Occipital lobe (tissue), 2 donors: ENCODE data around the gene EGFL6. TPM values are rescaled to one million over a fixed set of nuclear protein-coding genes. Genes with fewer than 3 reads are reported as not detected.
"Not testable (repeated sequence)": the region's sequence is repeated elsewhere in the genome, so short reads cannot be mapped to it uniquely, and the experiment has no call there.

Experiments
- DNase-seq: peaks from one replicate; lab custom pipeline; 2025; lab: John Stamatoyannopoulos, UW
- total RNA-seq: library from RNA; depleted of rRNA; stranded (reverse); fragments of >200 nt; gene quantifications from one replicate; pipeline ENCODE4 v1.2.3, GENCODE V29; 2014

Gene EGFL6
- total RNA-seq, 1 donor from 2014 or later = 0.31 TPM

DNA sequence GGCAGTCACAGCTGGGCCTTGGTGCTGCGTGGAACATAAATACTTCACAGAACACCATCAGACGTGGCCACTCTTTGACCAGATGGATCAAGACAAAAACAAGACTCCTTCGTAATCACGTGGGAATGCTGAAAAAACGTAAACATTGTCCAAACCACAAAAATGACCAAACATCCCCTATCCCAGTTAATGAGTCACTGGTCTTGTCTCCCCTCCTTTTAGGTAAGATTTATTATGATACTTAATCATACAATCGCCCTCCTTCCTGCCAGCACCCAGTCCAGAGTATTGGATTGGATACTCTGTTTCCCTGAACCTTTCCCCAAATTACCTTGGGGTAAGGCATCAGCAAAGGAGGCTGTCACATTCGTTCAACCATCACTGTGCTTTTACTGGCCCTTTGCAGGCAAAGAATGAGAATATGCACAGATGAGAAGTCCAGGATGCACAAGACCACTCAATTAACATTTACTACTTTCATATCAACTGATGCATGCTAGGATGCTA lies 82.9 kb downstream of the EGFL6 start:
- no peak for DNase-seq

DNA sequence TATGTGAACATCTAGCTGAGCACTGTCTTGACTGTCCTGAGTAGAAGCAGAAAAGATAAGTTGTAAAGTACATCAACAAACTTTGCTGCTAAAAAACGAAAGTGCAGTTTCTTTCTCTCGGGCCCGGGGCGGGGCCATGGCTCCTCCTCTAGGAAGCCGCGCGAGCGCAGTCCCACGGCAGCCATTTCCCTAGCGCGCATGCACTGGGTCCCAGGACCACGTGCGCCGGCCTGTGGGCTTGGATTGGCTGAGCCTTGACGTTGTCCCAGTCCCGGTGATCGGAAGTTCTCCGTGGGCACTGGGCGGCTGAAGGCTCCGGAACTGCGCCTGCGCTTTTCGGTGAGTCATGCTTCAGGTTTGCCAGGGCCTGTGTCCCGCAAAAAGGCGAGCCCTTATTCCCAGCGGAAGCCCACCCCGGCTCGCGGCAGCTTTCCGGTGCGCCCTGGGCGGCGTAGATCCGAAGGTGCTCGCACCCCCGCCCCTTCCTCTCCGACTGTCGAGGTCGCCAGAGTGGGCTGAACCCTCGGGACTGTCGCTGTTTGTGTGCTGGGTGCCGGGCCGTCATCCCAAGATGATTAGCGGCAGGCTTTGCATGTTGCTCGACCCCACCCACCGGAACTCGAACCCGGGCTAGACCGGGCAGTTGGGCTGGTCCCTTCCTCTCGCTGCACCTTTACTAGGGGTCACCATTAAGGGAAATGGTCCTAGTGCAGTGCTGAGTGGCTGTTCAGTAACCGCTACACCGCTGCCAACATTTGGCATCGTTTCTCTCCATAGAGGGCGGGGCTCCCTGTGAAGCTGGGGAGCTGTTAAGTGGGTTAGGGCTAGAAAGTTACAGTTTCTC lies 83.7 kb downstream of the EGFL6 start, which contains the start of gene TCEANC:
TSS of gene TCEANC (plus strand) at position 292 of the 844 bp plus-strand sequence. CDS start 9,368 bp downstream, outside the sequence.
- peak; percentile 85 for DNase-seq

DNA sequence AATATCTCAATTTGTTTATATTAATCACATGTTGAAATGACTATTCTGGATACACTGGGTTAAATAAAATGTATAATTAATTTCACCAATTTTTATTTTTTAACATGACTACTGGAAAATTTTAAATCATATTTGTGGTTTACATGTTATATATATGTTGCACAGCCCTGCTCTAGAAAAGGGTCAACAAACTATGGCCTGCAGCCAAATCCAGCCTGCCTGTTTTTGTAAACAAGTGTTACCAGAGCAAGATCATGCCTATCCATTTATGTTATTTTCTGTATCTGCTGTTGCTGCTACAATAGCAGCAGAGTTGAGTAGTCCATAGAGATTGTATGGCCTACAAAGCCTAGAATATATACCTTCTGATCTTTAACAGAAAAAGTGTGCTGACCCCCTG lies 84.7 kb downstream of the EGFL6 start:
- DNase-seq = no peak

DNA sequence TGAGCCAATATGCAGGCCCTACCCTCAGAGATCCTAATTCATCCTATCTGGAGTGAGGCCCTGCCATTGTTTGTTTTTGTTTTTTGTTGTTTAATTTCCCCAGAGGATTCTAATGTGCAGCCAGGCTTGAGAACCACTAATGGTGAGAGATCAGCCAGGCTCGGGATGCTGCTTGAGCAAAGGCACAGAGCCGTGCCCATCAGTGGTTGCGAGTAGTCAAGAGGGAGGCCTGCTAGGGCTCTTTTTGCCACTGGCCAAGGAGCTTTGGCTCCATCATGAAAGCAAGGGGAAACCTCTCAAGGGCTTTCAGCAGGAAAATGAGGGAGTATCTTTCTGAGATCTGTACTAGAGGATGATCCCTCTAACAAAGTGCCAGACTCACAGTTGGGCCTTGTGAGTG lies 86.3 kb downstream of the EGFL6 start:
- DNase-seq = no peak

DNA sequence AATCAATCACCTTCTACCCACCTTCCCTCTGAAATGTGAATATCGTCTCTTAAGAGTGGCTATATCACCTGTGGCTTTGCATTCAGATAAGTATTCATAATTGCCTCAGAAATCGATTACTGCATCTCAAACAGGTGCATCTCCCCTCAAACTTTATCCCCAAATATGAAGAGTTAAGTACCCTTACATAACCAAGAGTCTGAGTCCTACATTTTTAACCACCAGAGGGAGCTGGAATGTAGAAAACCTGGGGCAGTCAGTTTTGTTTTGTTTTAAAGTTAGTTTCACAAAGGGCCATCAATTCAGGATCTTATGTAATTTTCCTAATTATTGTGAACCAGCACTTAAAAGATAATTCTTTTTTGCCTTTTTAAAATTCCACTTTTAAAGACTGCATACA lies 89.2 kb downstream of the EGFL6 start:
- no peak for DNase-seq

DNA sequence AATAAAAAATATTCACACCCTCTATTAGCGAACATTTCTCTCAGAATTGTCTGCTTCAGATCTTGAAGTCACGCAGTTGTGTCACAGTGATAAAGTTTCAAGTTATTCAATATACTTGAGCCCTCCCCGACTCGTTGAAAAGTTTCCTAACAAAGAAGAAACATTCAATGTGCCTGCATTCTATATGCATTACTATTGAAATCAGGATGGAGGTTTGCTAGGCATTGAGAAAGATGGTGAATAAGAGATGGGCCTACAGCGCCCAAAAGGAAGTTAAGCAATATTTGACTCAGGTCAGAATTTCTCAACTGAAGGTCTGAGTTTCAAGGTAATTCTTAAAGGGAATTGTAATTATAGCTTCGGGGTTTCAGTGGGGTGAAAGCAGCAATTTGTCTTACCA lies 89.7 kb downstream of the EGFL6 start:
- no peak for DNase-seq

DNA sequence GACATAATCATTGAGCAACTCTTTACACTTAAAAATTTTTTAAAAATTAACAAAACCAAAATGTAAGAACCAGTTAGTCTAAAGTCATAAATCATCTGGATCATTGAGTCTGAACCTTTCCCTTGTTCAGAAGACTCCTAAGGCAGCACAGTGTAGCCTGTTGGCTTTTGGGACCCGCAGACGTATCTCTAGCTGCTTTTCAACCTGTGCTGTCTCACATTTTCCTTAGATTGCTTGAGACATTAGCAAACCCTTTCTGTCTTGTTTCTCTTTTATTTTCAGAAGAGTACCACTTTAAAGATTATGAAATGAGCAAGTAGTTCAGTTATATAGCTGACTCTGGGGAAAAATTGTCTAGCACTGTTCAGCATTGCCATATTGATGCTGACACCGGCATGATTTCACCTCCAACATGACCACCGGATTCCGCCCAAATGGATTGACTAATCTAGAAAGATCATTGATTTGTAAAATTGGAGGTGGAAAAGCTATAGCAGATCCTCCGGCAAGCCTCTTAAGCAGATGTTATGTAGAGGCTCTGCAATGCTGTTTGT lies 92.4 kb downstream of the EGFL6 start:
- DNase-seq = no peak

DNA sequence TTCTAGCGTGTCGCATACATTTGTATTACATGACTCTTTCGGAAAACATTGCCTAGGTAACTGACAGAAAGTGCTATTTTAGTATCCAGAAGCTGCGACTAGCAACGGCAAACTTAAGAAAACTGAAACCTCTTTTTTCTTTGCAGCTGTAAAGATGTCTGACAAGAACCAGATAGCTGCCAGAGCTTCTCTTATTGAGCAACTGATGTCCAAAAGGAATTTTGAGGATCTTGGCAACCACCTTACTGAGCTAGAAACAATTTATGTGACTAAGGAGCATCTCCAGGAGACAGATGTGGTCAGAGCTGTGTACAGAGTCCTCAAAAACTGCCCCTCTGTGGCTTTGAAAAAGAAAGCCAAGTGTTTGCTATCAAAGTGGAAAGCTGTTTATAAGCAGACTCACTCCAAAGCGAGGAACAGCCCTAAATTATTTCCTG lies 93.0 kb downstream of the EGFL6 start:
- no peak for DNase-seq

DNA sequence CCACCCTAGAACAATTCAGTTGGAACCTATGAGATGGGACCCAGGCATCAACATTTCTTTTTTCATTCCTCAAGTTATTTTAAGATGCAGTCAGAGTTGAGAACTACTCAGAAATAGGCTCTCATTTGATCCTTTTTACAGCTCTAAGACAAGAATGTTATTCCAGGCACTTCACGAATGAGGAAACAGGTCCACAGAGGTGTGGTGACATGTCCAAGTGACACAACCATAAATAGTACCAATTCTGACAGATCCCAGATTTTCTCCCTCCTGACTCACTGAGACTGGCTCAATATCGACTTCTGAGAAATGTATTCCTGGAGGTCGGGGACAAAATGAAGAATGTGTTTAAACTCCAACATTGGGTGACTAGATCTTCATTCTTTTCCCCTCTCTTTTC lies 94.6 kb downstream of the EGFL6 start:
- DNase-seq = no peak

DNA sequence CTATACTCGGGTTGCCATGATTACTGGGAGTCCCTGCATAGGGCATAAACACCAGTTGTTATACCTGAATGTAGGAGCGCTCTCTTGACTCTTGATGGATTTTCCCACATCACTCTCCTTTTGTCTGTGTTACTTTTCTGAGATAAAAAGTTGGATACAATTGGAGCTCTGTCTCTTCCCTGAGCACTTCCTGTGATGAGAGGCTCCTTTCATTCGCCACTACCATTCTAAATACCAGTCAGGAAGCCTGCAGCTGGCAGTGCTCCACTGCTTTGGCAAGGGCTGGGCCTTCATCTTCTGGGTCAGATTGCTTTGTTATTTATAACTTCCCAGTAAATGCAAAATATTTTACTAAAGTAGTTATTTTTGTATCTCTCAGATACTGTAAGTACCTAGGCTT lies 97.4 kb downstream of the EGFL6 start:
- DNase-seq = peak; percentile 22

DNA sequence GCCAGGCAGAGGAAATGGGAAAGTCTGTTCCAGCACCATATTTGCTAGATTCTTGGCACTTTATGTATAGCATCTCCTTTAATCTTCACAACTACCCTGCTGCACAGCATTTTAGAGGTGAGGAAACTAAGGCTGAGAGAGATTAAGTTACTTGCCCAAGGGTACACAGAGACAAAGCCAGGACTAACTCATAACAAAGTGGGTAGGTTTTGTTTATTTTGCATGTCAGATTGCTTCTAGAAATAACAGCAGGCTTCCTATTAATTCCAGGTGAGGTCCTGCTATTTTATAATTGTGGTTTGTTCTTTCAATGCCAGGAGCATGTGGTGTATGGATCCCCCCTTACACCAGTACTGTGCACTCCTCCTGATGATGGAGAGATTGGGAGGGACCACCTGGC lies 98.5 kb downstream of the EGFL6 start:
- no peak for DNase-seq

DNA sequence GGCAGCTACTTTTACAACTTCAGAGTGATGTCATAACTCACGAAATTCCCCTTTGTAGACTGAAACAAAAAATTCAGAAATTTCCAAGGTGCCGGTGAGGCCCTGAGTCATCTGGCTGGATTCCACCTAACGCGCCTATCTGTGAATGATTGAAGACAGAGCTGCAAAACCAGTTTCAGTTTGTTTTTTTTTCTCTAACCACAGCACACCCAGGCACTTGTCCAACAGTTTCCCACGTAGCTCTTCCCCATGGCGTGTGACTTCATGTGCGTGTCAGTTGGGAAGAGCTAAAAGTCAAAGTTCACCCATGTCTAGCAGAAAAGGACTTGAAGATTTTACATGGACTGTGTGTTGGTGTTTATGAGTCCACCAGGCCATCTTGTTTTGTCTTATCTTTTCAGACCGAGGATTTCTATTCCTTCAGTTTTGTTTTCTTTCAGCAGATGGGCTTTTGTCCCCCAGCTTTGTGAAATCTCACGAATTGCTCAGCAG lies 99.9 kb downstream of the EGFL6 start:
- DNase-seq = no peak

DNA sequence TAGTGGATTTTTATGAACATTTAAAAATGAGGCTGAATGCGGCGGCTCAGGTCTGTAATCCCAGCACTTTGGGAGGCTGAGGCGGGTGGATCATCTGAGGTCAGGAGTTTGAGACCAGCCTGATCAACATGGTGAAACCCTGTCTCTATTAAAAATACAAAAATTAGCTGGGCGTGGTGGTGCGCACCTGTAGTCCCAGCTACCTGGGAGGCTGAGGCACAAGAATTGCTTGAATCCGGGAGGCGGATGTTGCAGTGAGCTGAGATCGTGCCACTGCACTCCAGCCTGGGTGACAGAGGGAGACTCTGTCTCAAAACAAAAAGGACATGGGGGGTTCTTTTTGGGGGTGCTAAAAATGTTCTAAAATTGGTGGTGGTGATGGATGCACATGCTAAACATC lies 100.4 kb downstream of the EGFL6 start:
- DNase-seq = not testable (repeated sequence)

DNA sequence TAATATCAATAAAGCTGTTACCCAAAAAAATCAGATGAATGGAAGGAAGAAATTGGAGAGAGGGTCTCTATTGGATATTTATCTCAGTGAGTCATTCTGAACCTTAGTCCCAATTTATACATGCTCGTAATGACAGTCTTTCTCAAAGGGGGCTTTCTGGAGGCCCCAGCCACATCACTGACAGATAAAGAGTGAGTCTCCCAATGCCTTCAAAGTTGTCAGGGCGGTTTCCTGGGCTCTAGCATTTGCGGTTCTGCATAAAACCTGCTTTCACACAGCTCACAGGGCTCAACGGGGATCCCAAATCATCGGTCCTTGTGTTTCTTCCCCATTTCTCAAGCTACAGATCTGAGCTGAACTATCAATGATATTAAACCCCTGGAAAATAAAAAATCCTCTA lies 100.8 kb downstream of the EGFL6 start:
- no peak for DNase-seq

DNA sequence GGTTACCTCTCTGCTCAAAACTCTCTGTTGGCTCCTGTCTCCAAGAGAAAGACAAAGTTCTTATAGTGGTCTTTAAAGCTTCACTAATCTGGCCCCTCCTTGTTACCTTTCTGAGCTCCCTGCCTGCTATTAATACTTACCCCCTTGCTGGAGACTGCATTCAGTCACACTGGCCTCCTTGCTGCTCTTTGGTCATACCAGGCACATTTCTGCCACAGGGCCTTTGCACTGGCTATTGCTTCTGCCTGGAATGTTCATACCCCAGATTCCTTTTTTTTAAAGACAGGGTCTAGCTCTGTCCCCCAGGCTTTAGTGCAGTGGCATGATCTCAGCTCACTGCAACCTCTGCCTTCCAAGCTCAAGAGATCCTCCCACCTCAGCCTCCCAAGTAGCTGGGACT lies 103.6 kb downstream of the EGFL6 start:
- DNase-seq = no peak

DNA sequence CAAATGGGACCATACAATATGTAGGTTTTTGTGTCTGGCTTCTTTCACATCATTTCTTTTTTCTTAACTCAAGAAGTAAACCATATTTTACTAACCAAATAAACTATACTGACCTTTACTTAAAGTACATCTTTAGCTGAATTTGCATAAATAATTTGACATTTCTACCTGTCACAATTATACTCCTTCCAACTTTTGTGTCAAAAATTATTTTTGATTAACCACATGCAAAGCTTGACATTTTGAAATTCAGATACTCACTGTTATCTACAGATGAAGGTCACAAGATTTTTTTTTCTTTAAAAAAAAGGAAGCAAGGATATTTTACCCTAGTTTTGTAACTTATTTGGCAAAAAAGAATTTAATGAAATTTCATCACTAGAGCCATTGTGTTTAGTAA lies 107.5 kb downstream of the EGFL6 start:
- no peak for DNase-seq

DNA sequence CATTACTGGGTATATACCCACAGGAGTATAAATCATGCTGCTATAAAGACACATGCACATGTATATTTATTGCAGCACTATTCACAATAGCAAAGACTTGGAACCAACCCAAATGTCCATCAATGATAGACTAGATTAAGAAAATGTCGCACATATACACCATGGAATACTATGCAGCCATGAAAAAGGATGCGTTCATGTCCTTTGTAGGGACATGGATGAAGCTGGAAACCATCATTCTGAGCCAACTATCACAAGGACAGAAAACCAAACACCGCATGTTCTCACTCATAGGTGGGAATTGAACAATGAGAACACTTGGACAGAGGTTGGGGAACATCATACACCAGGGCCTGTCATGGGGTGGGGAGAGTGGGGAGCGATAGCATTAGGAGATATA lies 110.3 kb downstream of the EGFL6 start:
- not testable (repeated sequence) for DNase-seq

DNA sequence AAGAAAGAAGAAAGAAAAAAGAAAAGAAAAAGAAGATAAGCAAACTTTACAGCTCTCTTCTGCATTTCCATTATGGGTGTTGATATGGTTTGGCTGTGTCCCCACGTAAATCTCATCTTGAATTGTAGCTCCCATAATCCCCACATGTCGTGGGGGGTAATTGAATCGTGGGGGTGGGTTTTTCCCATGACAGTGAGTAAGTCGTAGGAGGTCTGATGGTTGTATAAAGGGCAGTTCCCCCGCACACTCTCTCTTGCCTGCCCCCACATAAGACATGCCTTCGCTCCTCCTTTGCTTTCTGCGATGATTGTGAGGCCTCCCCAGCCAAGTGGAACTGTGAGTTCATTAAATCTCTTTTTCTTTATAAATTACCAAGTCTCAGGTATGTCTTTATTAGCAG lies 112.2 kb downstream of the EGFL6 start:
- DNase-seq = no peak
